Measurements from ENCODE around the gene DNAJC7. TPM values are rescaled to one million over a fixed set of nuclear protein-coding genes. Genes with fewer than 3 reads are reported as not detected.

Gene DNAJC7
- total RNA-seq, 2 donors from 2014 or later, result 112 to 116 TPM

DNA sequence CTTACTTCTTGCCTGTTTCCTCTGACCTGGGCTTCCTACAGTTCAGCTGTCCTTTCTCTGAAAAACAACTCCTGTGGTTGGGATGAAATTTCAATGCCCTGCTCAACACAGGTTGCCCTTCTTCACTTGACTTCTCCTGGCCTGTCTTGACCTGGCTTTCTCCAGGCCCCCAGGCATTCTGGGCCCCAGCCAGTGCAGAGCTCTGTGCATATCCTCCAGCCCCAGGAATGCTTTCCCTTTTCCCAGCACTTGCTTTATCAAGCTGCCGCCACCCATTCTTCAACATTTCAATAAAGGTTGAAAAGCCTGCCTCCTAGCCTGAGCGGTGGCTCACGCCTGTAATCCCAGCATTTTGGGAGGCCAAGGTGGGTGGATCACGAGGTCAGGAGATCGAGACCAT is 76.1 kb downstream of the DNAJC7 start:
- H3K36me3 Mint-ChIP-seq (ENCODE audit: low read depth), result peaks cover 5% of the 10 kb centered on the region
- DNase-seq, result no peak
- WGBS, 2 experiments (ENCODE audit: insufficient coverage in 1 of 2, insufficient read length in 1 of 2), result 94% methylated on average over 5 of the region's 5 CpGs; no CpG with 5 or more reads in 1 of the 2 experiments

DNA sequence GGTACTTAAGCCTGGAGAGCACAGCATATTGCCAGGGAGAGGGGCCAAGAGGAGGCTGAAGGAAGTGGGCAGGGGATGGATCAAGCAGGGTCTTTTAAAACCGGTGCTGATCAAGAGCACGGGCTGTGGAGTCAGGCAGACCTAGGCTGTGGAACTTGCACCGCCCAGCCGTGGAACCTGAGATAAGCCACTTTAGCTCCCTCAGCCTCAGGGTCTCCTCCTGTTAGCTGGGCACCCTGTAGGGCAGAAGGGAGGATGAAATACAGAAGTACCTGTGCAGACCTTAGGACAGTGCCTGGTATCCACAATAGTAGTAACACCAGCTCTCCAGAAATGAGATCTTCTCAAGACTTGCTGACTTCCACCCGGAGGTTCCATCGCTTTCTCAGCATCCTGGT is 77.5 kb downstream of the DNAJC7 start:
- Histone ChIP-seq H3K4me1 (ENCODE audit: control insufficient read depth, insufficient read depth, low read length) (no peaks in the 10 kb centered on the region), H3K9ac (ENCODE audit: extremely low read depth, low read length, poor library complexity, severe bottlenecking) (no peak overlapping the region), H3K9me3 (ENCODE audit: control insufficient read depth, low read length) (no peaks in the 10 kb centered on the region), H3K36me3 (ENCODE audit: control insufficient read depth, insufficient read depth, low read length) (no peaks in the 10 kb centered on the region), H3K27me3 (ENCODE audit: control insufficient read depth, insufficient read depth, low read length, poor library complexity, severe bottlenecking) (no peaks in the 10 kb centered on the region), H3K4me3 (ENCODE audit: low read length) (no peak overlapping the region), H3K27ac (ENCODE audit: low read depth, low read length) (no peak overlapping the region)
- Mint-ChIP-seq H3K27ac (no peak overlapping the region), H3K9me3 (no peaks in the 10 kb centered on the region), H3K36me3 (ENCODE audit: low read depth) (peaks cover 10% of the 10 kb centered on the region), H3K4me3 (no peak overlapping the region), H3K27me3 (ENCODE audit: insufficient read depth) (no peaks in the 10 kb centered on the region), H3K4me1 (no peaks in the 10 kb centered on the region)
- WGBS, 2 experiments (ENCODE audit: insufficient coverage in 1 of 2, insufficient read length in 1 of 2), result 91 to 94% methylated on average over 2 to 6 of the region's 6 CpGs
- DNase-seq, result no peak
- TF ChIP-seq, protein P1, sequence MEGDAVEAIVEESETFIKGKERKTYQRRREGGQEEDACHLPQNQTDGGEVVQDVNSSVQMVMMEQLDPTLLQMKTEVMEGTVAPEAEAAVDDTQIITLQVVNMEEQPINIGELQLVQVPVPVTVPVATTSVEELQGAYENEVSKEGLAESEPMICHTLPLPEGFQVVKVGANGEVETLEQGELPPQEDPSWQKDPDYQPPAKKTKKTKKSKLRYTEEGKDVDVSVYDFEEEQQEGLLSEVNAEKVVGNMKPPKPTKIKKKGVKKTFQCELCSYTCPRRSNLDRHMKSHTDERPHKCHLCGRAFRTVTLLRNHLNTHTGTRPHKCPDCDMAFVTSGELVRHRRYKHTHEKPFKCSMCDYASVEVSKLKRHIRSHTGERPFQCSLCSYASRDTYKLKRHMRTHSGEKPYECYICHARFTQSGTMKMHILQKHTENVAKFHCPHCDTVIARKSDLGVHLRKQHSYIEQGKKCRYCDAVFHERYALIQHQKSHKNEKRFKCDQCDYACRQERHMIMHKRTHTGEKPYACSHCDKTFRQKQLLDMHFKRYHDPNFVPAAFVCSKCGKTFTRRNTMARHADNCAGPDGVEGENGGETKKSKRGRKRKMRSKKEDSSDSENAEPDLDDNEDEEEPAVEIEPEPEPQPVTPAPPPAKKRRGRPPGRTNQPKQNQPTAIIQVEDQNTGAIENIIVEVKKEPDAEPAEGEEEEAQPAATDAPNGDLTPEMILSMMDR (conservative IDR thresholded peaks at IDR 0.05), result no peak

More for the DNA sequence above, 76.1 kb downstream of the DNAJC7 start:
- Histone ChIP-seq H3K27ac (ENCODE audit: low read depth, low read length) (no peak overlapping the region), H3K36me3 (ENCODE audit: control insufficient read depth, insufficient read depth, low read length) (no peaks in the 10 kb centered on the region), H3K9me3 (ENCODE audit: control insufficient read depth, low read length) (no peaks in the 10 kb centered on the region), H3K4me3 (ENCODE audit: low read length) (no peak overlapping the region), H3K9ac (ENCODE audit: extremely low read depth, low read length, poor library complexity, severe bottlenecking) (no peak overlapping the region), H3K4me1 (ENCODE audit: control insufficient read depth, insufficient read depth, low read length) (no peaks in the 10 kb centered on the region), H3K27me3 (ENCODE audit: control insufficient read depth, insufficient read depth, low read length, poor library complexity, severe bottlenecking) (no peaks in the 10 kb centered on the region)
- no peaks in the 10 kb centered on the region for H3K9me3 Mint-ChIP-seq
- peak overlapping the region; percentile 24 for H3K27ac Mint-ChIP-seq
- no peaks in the 10 kb centered on the region for H3K4me1 Mint-ChIP-seq
- H3K27me3 Mint-ChIP-seq (ENCODE audit: insufficient read depth), result no peaks in the 10 kb centered on the region
- TF ChIP-seq, protein P1 (conservative IDR thresholded peaks at IDR 0.05), result no peak
- H3K4me3 Mint-ChIP-seq, result no peak overlapping the region

DNA sequence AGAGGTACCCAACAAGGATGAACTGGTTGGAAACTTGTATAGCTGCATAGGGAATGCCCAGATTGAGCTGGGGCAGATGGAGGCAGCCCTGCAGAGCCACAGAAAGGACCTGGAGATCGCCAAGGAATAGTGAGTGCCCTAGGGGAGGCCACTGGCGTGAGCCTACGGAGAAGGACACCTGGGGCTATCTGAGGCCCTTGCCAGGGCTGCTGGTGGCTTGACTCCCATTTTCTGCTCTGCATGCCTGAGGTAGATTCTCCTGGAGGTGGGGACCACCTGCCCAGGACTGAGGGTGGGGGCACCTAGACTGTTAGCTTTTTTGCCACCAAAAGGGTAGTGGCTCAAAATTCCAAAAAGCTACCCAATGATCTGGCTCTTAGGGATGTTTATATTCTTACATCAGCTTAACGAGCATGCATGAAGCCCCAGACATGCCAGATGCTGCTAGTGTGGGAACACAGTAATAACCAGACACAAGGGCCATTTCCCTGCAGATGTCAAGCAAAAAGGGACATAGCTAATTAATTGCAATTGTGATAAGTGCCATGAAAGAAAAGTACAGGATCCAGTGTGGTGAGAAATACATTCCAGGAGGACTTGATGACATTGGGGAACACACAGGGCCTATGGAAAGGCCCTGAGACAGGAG is 78.1 kb downstream of the DNAJC7 start:
- Mint-ChIP-seq H3K36me3 (ENCODE audit: low read depth) (peaks cover 10% of the 10 kb centered on the region), H3K27ac (no peak overlapping the region)
- 94 to 100% methylated on average over 3 to 4 of the region's 4 CpGs for WGBS, 2 experiments (ENCODE audit: insufficient coverage in 1 of 2, insufficient read length in 1 of 2)

More for the DNA sequence above, 78.1 kb downstream of the DNAJC7 start:
- no peak overlapping the region for H3K9ac ChIP-seq (ENCODE audit: extremely low read depth, low read length, poor library complexity, severe bottlenecking)
- TF ChIP-seq, protein P1 (conservative IDR thresholded peaks at IDR 0.05), result no peak
- H3K4me1 ChIP-seq (ENCODE audit: control insufficient read depth, insufficient read depth, low read length), result no peaks in the 10 kb centered on the region
- no peak for DNase-seq
- no peak overlapping the region for H3K4me3 ChIP-seq (ENCODE audit: low read length)
- H3K9me3 Mint-ChIP-seq, result no peaks in the 10 kb centered on the region
- no peaks in the 10 kb centered on the region for H3K36me3 ChIP-seq (ENCODE audit: control insufficient read depth, insufficient read depth, low read length)
- no peaks in the 10 kb centered on the region for H3K4me1 Mint-ChIP-seq
- H3K27me3 Mint-ChIP-seq (ENCODE audit: insufficient read depth), result no peaks in the 10 kb centered on the region
- no peaks in the 10 kb centered on the region for H3K9me3 ChIP-seq (ENCODE audit: control insufficient read depth, low read length)
- no peaks in the 10 kb centered on the region for H3K27me3 ChIP-seq (ENCODE audit: control insufficient read depth, insufficient read depth, low read length, poor library complexity, severe bottlenecking)
- no peak overlapping the region for H3K4me3 Mint-ChIP-seq
- no peak overlapping the region for H3K27ac ChIP-seq (ENCODE audit: low read depth, low read length)

Data from endodermal cell (in vitro differentiated cells).